Measurements from ENCODE around the gene PITPNM3.

GRCh38 chr17:6558276-6558675 is 1.9 kb upstream of the PITPNM3 start:
- TF ChIP-seq CTCF (IDR thresholded peaks at IDR 0.05) = no peak
- TF ChIP-seq POLR2A (IDR thresholded peaks at IDR 0.05) = no peak
